ENCODE results near the gene HSDL2.

Gene HSDL2

GRCh38 chr9:112484607-112485006, 104.7 kb downstream of the HSDL2 start:
- H3K27me3 ChIP-seq (ENCODE audit: insufficient read depth, low read length, poor library complexity, severe bottlenecking): no peaks in the 10 kb centered on the region
- no peaks in the 10 kb centered on the region for H3K9me2 ChIP-seq (replicated peaks; ENCODE audit: low read depth, low read length)
- no peak overlapping the region for H3K9ac ChIP-seq (ENCODE audit: low read depth, low read length, poor library complexity, severe bottlenecking)

GRCh38 chr9:112485574-112485973, 105.7 kb downstream of the HSDL2 start:
- Histone ChIP-seq H2AFZ (ENCODE audit: low read length) (no peak overlapping the region), H3K9ac (ENCODE audit: low read depth, low read length, poor library complexity, severe bottlenecking) (peak overlapping the region; percentile 93)

More at GRCh38 chr9:112484607-112485006, 104.7 kb downstream of the HSDL2 start:
- no peak overlapping the region for H3K4me3 ChIP-seq (ENCODE audit: low read length, poor library complexity, severe bottlenecking)
- peaks cover 37% of the 10 kb centered on the region for H3K79me2 ChIP-seq (ENCODE audit: insufficient read depth, low read length)
- no peaks in the 10 kb centered on the region for H3K36me3 ChIP-seq (ENCODE audit: insufficient read depth, low read length)
- H4K20me1 ChIP-seq (ENCODE audit: insufficient read depth, low read length, poor library complexity, severe bottlenecking): peaks cover 20% of the 10 kb centered on the region
- no peak overlapping the region for H2AFZ ChIP-seq (ENCODE audit: low read length)
- TF ChIP-seq CTCF (conservative IDR thresholded peaks at IDR 0.05; ENCODE audit: low read length) (no peak), EZH2phosphoT487 (IDR thresholded peaks at IDR 0.05; ENCODE audit: borderline replicate concordance) (no peak)
- H3F3A ChIP-seq (ENCODE audit: low read depth): no peaks in the 10 kb centered on the region
- no peaks in the 10 kb centered on the region for H3K9me3 ChIP-seq (ENCODE audit: insufficient read depth, low read depth, low read length)
- H3K4me2 ChIP-seq (ENCODE audit: low read depth, low read length, poor library complexity, severe bottlenecking): no peak overlapping the region
- H3K4me1 ChIP-seq (ENCODE audit: insufficient read depth, low read length, poor library complexity, severe bottlenecking): peaks cover 26% of the 10 kb centered on the region

GRCh38 chr9:112486221-112487007, 106.5 kb downstream of the HSDL2 start, which contains the start of gene KIAA1958:
Gene KIAA1958 (plus strand): TSS chr9:112486827. CDS start chr9:112574081, 87,254 bp downstream.
- Histone ChIP-seq H3K36me3 (ENCODE audit: insufficient read depth, low read length) (no peaks in the 10 kb centered on the region), H3K9me2 (replicated peaks; ENCODE audit: low read depth, low read length) (no peaks in the 10 kb centered on the region)

More at GRCh38 chr9:112485574-112485973, 105.7 kb downstream of the HSDL2 start:
- Histone ChIP-seq H3K36me3 (ENCODE audit: insufficient read depth, low read length) (no peaks in the 10 kb centered on the region), H4K20me1 (ENCODE audit: insufficient read depth, low read length, poor library complexity, severe bottlenecking) (peaks cover 30% of the 10 kb centered on the region), H3K4me2 (ENCODE audit: low read depth, low read length, poor library complexity, severe bottlenecking) (peak overlapping the region; percentile 93), H3K79me2 (ENCODE audit: insufficient read depth, low read length) (peaks cover 47% of the 10 kb centered on the region), H3K9me3 (ENCODE audit: insufficient read depth, low read depth, low read length) (no peaks in the 10 kb centered on the region), H3K9me2 (replicated peaks; ENCODE audit: low read depth, low read length) (no peaks in the 10 kb centered on the region), H3K4me3 (ENCODE audit: low read length, poor library complexity, severe bottlenecking) (peak overlapping the region; percentile 92), H3F3A (ENCODE audit: low read depth) (no peaks in the 10 kb centered on the region), H3K27me3 (ENCODE audit: insufficient read depth, low read length, poor library complexity, severe bottlenecking) (no peaks in the 10 kb centered on the region), H3K4me1 (ENCODE audit: insufficient read depth, low read length, poor library complexity, severe bottlenecking) (peaks cover 36% of the 10 kb centered on the region)
- TF ChIP-seq EZH2phosphoT487 (IDR thresholded peaks at IDR 0.05; ENCODE audit: borderline replicate concordance) (no peak), CTCF (conservative IDR thresholded peaks at IDR 0.05; ENCODE audit: low read length) (no peak)

More at GRCh38 chr9:112486221-112487007, 106.5 kb downstream of the HSDL2 start, which contains the start of gene KIAA1958:
- peak within 1 kb of the TSS; percentile 93 for H3K9ac ChIP-seq (ENCODE audit: low read depth, low read length, poor library complexity, severe bottlenecking)
- peak within 1 kb of the TSS; percentile 93 for H3K4me2 ChIP-seq (ENCODE audit: low read depth, low read length, poor library complexity, severe bottlenecking)
- H3K9me3 ChIP-seq (ENCODE audit: insufficient read depth, low read depth, low read length): no peaks in the 10 kb centered on the region
- peaks cover 55% of the 10 kb centered on the region for H3K79me2 ChIP-seq (ENCODE audit: insufficient read depth, low read length)
- H2AFZ ChIP-seq (ENCODE audit: low read length): peak within 1 kb of the TSS; percentile 95
- peak within 1 kb of the TSS; percentile 92 for H3K4me3 ChIP-seq (ENCODE audit: low read length, poor library complexity, severe bottlenecking)
- no peak for TF ChIP-seq EZH2phosphoT487 (IDR thresholded peaks at IDR 0.05; ENCODE audit: borderline replicate concordance)
- no peak for TF ChIP-seq CTCF (conservative IDR thresholded peaks at IDR 0.05; ENCODE audit: low read length)
- peaks cover 44% of the 10 kb centered on the region for H3K4me1 ChIP-seq (ENCODE audit: insufficient read depth, low read length, poor library complexity, severe bottlenecking)
- no peaks in the 10 kb centered on the region for H3F3A ChIP-seq (ENCODE audit: low read depth)
- no peaks in the 10 kb centered on the region for H3K27me3 ChIP-seq (ENCODE audit: insufficient read depth, low read length, poor library complexity, severe bottlenecking)
- H4K20me1 ChIP-seq (ENCODE audit: insufficient read depth, low read length, poor library complexity, severe bottlenecking): peaks cover 39% of the 10 kb centered on the region

All from Loucy (cell line).